Keratinocyte (primary cell): Measurements from ENCODE around the gene PAXIP1. TPM values are rescaled to one million over a fixed set of nuclear protein-coding genes. Genes with fewer than 3 reads are reported as not detected.

Experiments
- DNase-seq: peaks from one replicate; pipeline ENCODE4 v3.0.0-alpha.2; 2011; ENCODE audit warnings: low read depth, missing footprints, low spot score
- FAIRE-seq: peaks from 2 replicates; lab custom pipeline; 2011; peaks lifted over from hg19 to GRCh38; lab: Jason Lieb, UNC
- H2AFZ ChIP-seq: 2 replicates; pipeline ENCODE4 v1.6.0; 2012; ENCODE audit warnings: low read length, control low read depth, inconsistent platforms; ENCODE audit not compliant: control insufficient read depth
- H3K27ac ChIP-seq: 2 replicates; pipeline ENCODE4 v1.5.1; 2011; ENCODE audit warnings: low read length; ENCODE audit not compliant: control insufficient read depth, insufficient read depth
- H3K27me3 ChIP-seq: 3 replicates; pipeline ENCODE4 v1.6.0; 2011; ENCODE audit warnings: low read length; ENCODE audit not compliant: control insufficient read depth, insufficient read depth; ENCODE audit errors: extremely low read depth
- H3K36me3 ChIP-seq, 2 experiments: 2 replicates in 1 of 2; 3 replicates in 1 of 2; pipeline ENCODE4 v1.5.1; 2011; ENCODE audit warnings: low read length in 2 of 2, mild to moderate bottlenecking in 1 of 2; ENCODE audit not compliant: control insufficient read depth in 2 of 2, insufficient read depth in 2 of 2; ENCODE audit errors: extremely low read depth in 1 of 2
- H3K4me1 ChIP-seq: 3 replicates; pipeline ENCODE4 v1.5.1; 2011; ENCODE audit warnings: low read length; ENCODE audit not compliant: control insufficient read depth, insufficient read depth; ENCODE audit errors: extremely low read depth
- H3K4me2 ChIP-seq: 3 replicates; pipeline ENCODE4 v1.6.0; 2011; ENCODE audit warnings: low read depth, low read length; ENCODE audit not compliant: control insufficient read depth, insufficient read depth; ENCODE audit errors: extremely low read depth
- H3K4me3 ChIP-seq, 3 experiments: fragments of 200-600 bp in 1 of 3; sonication (generic) in 1 of 3; 2 replicates in 2 of 3; 3 replicates in 1 of 3; pipeline ENCODE4 v1.5.1; 2011 to 2016; ENCODE audit warnings: low read length in 3 of 3, mild to moderate bottlenecking in 3 of 3, control low read depth in 2 of 3, inconsistent platforms in 1 of 3, low read depth in 1 of 3, mixed read lengths in 1 of 3, mixed run types in 1 of 3, moderate library complexity in 1 of 3; ENCODE audit not compliant: control insufficient read depth in 2 of 3, insufficient read depth in 2 of 3; ENCODE audit errors: extremely low read depth in 1 of 3
- H3K79me2 ChIP-seq: 2 replicates; pipeline ENCODE4 v1.6.0; 2012; ENCODE audit warnings: low read length; ENCODE audit not compliant: control insufficient read depth, insufficient read depth
- H3K9ac ChIP-seq: 3 replicates; pipeline ENCODE4 v1.6.0; 2011; ENCODE audit warnings: low read length; ENCODE audit not compliant: control insufficient read depth, insufficient read depth; ENCODE audit errors: extremely low read depth
- H3K9me1 ChIP-seq: 3 replicates; pipeline ENCODE4 v1.6.0; 2011; ENCODE audit warnings: low read length; ENCODE audit not compliant: control insufficient read depth, insufficient read depth; ENCODE audit errors: extremely low read depth
- H3K9me3 ChIP-seq: 2 replicates; pipeline ENCODE4 v1.5.1; 2012; ENCODE audit warnings: low read depth, low read length; ENCODE audit not compliant: control insufficient read depth
- H4K20me1 ChIP-seq: 3 replicates; pipeline ENCODE4 v1.6.0; 2011; ENCODE audit warnings: low read length; ENCODE audit not compliant: control insufficient read depth, insufficient read depth; ENCODE audit errors: extremely low read depth
- EZH2 ChIP-seq: IDR thresholded peaks from one replicate; pipeline ENCODE4 v1.6.1; 2012; ENCODE audit warnings: inconsistent platforms, mild to moderate bottlenecking, low read length, moderate library complexity
- dilution Hi-C: fragments of 300-500 bp; cut with MboI; formaldehyde crosslinking; loops from one replicate; pipeline ENCODE4 v1.7.0; 2020; ENCODE audit warnings: low sequenced_read_pairs; ENCODE audit not compliant: extremely low pct_ligation_motif_present
- polyA plus RNA-seq, 5 experiments: library from polyadenylated mRNA; depleted of rRNA in 3 of 5; stranded (reverse) in 3 of 5; stranded (forward) in 1 of 5; unstranded in 1 of 5; fragments of >200 nt; gene quantifications; 1 replicate in 1 of 5; 2 replicates in 3 of 5; 3 replicates in 1 of 5; pipeline versions ENCODE4 v1.2.1 to v1.2.3, GENCODE V29; 2011 to 2012; ENCODE audit warnings: missing spikeins in 2 of 5, low read depth in 1 of 5, low replicate concordance in 1 of 5
- TF ChIP-seq, protein P1 (sequence below), 3 experiments: IDR thresholded peaks in 1 of 3; conservative IDR thresholded peaks in 1 of 3; optimal IDR thresholded peaks in 1 of 3; 2 replicates in 2 of 3; 3 replicates in 1 of 3; pipeline versions ENCODE3 to v1.5.1; 2011; ENCODE audit warnings: low read length in 3 of 3, mild to moderate bottlenecking in 3 of 3, moderate library complexity in 2 of 3, control low read depth in 1 of 3, inconsistent platforms in 1 of 3; ENCODE audit not compliant: insufficient read depth in 2 of 3; ENCODE audit errors: extremely low read depth in 1 of 3

PAXIP1 gene
- polyA plus RNA-seq, 1 donor (not counting 4 experiments of a cell fraction or from before 2014, with no cell fraction given), result 9.4 TPM

DNA sequence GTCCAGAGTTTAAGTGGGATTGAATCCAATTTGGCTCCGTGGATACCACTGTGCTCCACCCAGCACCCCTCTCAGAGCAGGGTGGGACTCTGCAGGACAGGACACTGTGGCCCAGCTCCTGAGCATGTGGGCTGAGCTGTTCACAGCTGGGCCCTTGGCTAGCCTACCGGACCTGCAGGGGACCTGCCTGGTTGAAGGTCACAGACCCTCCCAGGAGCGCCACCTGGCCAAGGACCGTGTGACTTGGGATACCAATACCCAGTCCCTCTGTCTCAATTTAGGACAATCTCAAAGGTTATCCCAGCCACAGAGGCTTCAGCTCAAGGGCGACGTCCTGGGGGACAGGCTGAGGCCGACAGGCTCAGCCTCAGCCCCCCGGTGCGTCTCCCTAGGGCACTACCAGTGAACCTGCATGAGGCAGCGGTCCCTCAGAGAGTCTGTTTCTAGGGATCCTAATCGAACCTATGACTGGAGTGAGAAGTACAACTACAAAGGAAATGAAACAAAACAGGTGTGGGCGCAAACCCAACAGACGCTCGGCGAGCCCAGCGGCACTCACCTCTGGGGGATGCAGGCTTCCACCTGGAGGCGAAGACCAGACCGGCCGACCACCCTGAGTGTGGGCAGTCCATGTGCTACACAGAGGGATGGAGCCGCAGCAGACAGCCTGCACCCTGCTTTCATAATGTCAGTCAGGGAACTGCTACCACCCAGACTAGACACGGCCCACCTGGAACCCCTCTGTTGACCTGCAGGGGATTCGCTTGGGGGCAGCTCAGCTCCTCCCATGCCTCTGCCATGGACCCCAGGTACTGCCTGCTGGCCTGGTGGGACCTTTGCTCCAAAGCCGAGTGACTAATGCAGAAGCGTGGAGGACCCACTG, 103.7 kb downstream of the PAXIP1 start:
- no peaks in the 10 kb centered on the region for H4K20me1 ChIP-seq
- FAIRE-seq, result no peak
- TF ChIP-seq EZH2, result no peak
- TF ChIP-seq, protein P1, sequence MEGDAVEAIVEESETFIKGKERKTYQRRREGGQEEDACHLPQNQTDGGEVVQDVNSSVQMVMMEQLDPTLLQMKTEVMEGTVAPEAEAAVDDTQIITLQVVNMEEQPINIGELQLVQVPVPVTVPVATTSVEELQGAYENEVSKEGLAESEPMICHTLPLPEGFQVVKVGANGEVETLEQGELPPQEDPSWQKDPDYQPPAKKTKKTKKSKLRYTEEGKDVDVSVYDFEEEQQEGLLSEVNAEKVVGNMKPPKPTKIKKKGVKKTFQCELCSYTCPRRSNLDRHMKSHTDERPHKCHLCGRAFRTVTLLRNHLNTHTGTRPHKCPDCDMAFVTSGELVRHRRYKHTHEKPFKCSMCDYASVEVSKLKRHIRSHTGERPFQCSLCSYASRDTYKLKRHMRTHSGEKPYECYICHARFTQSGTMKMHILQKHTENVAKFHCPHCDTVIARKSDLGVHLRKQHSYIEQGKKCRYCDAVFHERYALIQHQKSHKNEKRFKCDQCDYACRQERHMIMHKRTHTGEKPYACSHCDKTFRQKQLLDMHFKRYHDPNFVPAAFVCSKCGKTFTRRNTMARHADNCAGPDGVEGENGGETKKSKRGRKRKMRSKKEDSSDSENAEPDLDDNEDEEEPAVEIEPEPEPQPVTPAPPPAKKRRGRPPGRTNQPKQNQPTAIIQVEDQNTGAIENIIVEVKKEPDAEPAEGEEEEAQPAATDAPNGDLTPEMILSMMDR (optimal IDR thresholded peaks at IDR 0.05 in 1 of 3, IDR thresholded peaks at IDR 0.05 in 1 of 3, conservative IDR thresholded peaks at IDR 0.05 in 1 of 3; ENCODE audit: extremely low read depth in 1 of 3, insufficient read depth in 2 of 3, low read length in 3 of 3), result no peak
- H3K27me3 ChIP-seq, result no peaks in the 10 kb centered on the region
- no peak overlapping the region for H3K9ac ChIP-seq
- no peak overlapping the region for H3K4me3 ChIP-seq
- DNase-seq, result no peak
- H3K9me3 ChIP-seq, result peaks cover 4% of the 10 kb centered on the region
- H3K9me1 ChIP-seq, result no peaks in the 10 kb centered on the region
- dilution Hi-C loops, result no loop called here
- H2AFZ ChIP-seq, result no peak overlapping the region
- no peak overlapping the region for H3K27ac ChIP-seq
- H3K79me2 ChIP-seq, result no peaks in the 10 kb centered on the region
- no peaks in the 10 kb centered on the region for H3K4me1 ChIP-seq
- no peak overlapping the region for H3K4me2 ChIP-seq
- no peaks in the 10 kb centered on the region for H3K36me3 ChIP-seq

DNA sequence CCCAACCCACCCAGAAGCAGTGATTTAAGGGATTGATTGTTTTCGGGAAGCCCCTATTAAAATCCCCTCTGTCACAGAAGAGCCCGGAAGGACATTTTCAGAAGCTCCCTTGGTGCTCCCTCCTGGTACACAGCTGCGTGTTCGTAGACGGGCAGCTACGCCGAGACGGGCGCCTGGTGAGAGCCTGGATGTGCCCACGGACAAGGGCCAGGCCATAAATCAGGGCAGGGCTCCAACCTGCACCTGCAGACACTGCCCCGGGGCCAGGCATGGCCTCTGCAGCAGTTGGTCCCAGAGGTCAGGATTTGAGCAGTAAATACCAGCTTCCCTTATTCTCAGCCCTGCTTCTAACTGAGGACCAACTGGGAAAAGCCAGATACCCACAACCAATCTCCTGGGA, 106.8 kb downstream of the PAXIP1 start:
- dilution Hi-C loops, result no loop called here
- no peak overlapping the region for H3K4me2 ChIP-seq
- H3K9me3 ChIP-seq, result peaks cover 5% of the 10 kb centered on the region
- TF ChIP-seq EZH2, result no peak
- TF ChIP-seq, protein P1 (optimal IDR thresholded peaks at IDR 0.05 in 1 of 3, IDR thresholded peaks at IDR 0.05 in 1 of 3, conservative IDR thresholded peaks at IDR 0.05 in 1 of 3; ENCODE audit: extremely low read depth in 1 of 3, insufficient read depth in 2 of 3, low read length in 3 of 3), result no peak
- no peaks in the 10 kb centered on the region for H3K4me1 ChIP-seq
- no peaks in the 10 kb centered on the region for H3K27me3 ChIP-seq
- H3K27ac ChIP-seq, result no peak overlapping the region
- no peak overlapping the region for H2AFZ ChIP-seq
- no peak overlapping the region for H3K4me3 ChIP-seq
- H4K20me1 ChIP-seq, result no peaks in the 10 kb centered on the region
- H3K9ac ChIP-seq, result no peak overlapping the region
- H3K79me2 ChIP-seq, result no peaks in the 10 kb centered on the region
- no peak for DNase-seq
- H3K9me1 ChIP-seq, result no peaks in the 10 kb centered on the region
- no peak for FAIRE-seq
- H3K36me3 ChIP-seq, result no peaks in the 10 kb centered on the region

Other genes with a start within 250 kb of the PAXIP1 start
- gene HTR5A, start 67.2 kb upstream of the PAXIP1 start, polyA plus RNA-seq, result not detected in 3 replicates